Measurements from ENCODE around the gene APOO.
A peak's percentile ranks its signal among the peaks of the same experiment; 100 is the strongest.

Gene APOO

GRCh38 chrX:23788521-23788920 is 119.2 kb downstream of the APOO start:
- peak overlapping the region in 5 of 11 experiments; percentile 19 to 68 (median 54); a peak in 9 of 22 replicates for H3K27ac ChIP-seq

GRCh38 chrX:23787745-23788118 is 120.0 kb downstream of the APOO start:
- Histone ChIP-seq H3K27me3 (no peaks in the 10 kb centered on the region), H3K9ac (peak overlapping the region in 4 of 11 experiments; percentile 10 to 42 (median 39); a peak in 2 of 22 replicates), H4K20me1 (peaks cover 0 to 30% (median 8%) of the 10 kb centered on the region in 11 experiments; a peak in 12 of 22 replicates), H3K9me3 (replicated peaks in 1 of 11) (peaks cover 2 to 25% (median 11%) of the 10 kb centered on the region in 11 experiments; a peak in 18 of 22 replicates), H3K27ac (peak overlapping the region in 4 of 11 experiments; percentile 49 to 68 (median 56); a peak in 8 of 22 replicates), H3K36me3 (peaks cover 0 to 29% (median 21%) of the 10 kb centered on the region in 11 experiments; a peak in 18 of 22 replicates), H3K4me2 (peak overlapping the region in 3 of 11 experiments; percentile 25 to 47 (median 45); a peak in 5 of 22 replicates), H3K4me1 (peaks cover 0 to 54% (median 13%) of the 10 kb centered on the region in 10 experiments; a peak in 16 of 20 replicates), H3K4me3 (no peak overlapping the region)
- no peak for TF ChIP-seq Cebpa-rat (IDR thresholded peaks at IDR 0.05)

More at GRCh38 chrX:23788521-23788920, 119.2 kb downstream of the APOO start:
- Histone ChIP-seq H4K20me1 (peaks cover 0 to 29% (median 8%) of the 10 kb centered on the region in 11 experiments; a peak in 12 of 22 replicates), H3K9ac (peak overlapping the region in 4 of 11 experiments; percentile 10 to 42 (median 39); a peak in 4 of 22 replicates), H3K4me2 (peak overlapping the region in 3 of 11 experiments; percentile 25 to 47 (median 45); a peak in 5 of 22 replicates), H3K9me3 (replicated peaks in 1 of 11) (peaks cover 0 to 17% (median 8%) of the 10 kb centered on the region in 11 experiments; a peak in 12 of 22 replicates), H3K27me3 (no peaks in the 10 kb centered on the region), H3K4me3 (no peak overlapping the region), H3K4me1 (peaks cover 0 to 62% (median 13%) of the 10 kb centered on the region in 10 experiments; a peak in 16 of 20 replicates), H3K36me3 (peaks cover 0 to 28% (median 21%) of the 10 kb centered on the region in 11 experiments; a peak in 18 of 22 replicates)
- TF ChIP-seq Cebpa-rat (IDR thresholded peaks at IDR 0.05), result no peak

GRCh38 chrX:23786268-23786815 is 121.4 kb downstream of the APOO start:
- Histone ChIP-seq H3K27ac (peak overlapping the region in 3 of 11 experiments; percentile 92 to 95 (median 94); a peak in 4 of 22 replicates), H3K4me3 (peak overlapping the region in 4 of 10 experiments; percentile 70 to 79 (median 78); a peak in 6 of 20 replicates), H3K27me3 (no peaks in the 10 kb centered on the region)

GRCh38 chrX:23785580-23785979 is 122.2 kb downstream of the APOO start:
- peak overlapping the region in 6 of 10 experiments; percentile 70 to 79 (median 78); a peak in 12 of 20 replicates for H3K4me3 ChIP-seq
- peaks cover 0 to 29% (median 21%) of the 10 kb centered on the region in 11 experiments; a peak in 18 of 22 replicates for H3K36me3 ChIP-seq
- peak overlapping the region in 5 of 11 experiments; percentile 92 to 96 (median 94); a peak in 9 of 22 replicates for H3K27ac ChIP-seq
- H3K4me1 ChIP-seq, result peaks cover 0 to 73% (median 33%) of the 10 kb centered on the region in 10 experiments; a peak in 17 of 20 replicates
- no peaks in the 10 kb centered on the region for H3K27me3 ChIP-seq
- TF ChIP-seq Cebpa-rat (IDR thresholded peaks at IDR 0.05), result no peak
- H3K4me2 ChIP-seq, result peak overlapping the region in 8 of 11 experiments; percentile 50 to 84 (median 64); a peak in 16 of 22 replicates
- H4K20me1 ChIP-seq, result peaks cover 0 to 30% (median 8%) of the 10 kb centered on the region in 11 experiments; a peak in 12 of 22 replicates
- peak overlapping the region in 5 of 11 experiments; percentile 88 to 98 (median 94); a peak in 9 of 22 replicates for H3K9ac ChIP-seq
- peaks cover 6 to 34% (median 13%) of the 10 kb centered on the region in 11 experiments; a peak in 18 of 22 replicates for H3K9me3 ChIP-seq (replicated peaks in 1 of 11)

More at GRCh38 chrX:23786268-23786815, 121.4 kb downstream of the APOO start:
- H3K9me3 ChIP-seq (replicated peaks in 1 of 11), result peaks cover 6 to 34% (median 13%) of the 10 kb centered on the region in 11 experiments; a peak in 18 of 22 replicates
- H3K4me1 ChIP-seq, result peaks cover 0 to 65% (median 26%) of the 10 kb centered on the region in 10 experiments; a peak in 17 of 20 replicates
- H3K9ac ChIP-seq, result peak overlapping the region in 2 of 11 experiments; percentile 94 to 98; a peak in 4 of 22 replicates
- peak overlapping the region in 4 of 11 experiments; percentile 64 to 84 (median 69); a peak in 6 of 22 replicates for H3K4me2 ChIP-seq
- TF ChIP-seq Cebpa-rat (IDR thresholded peaks at IDR 0.05), result no peak
- H4K20me1 ChIP-seq, result peaks cover 0 to 30% (median 8%) of the 10 kb centered on the region in 11 experiments; a peak in 12 of 22 replicates
- peaks cover 0 to 29% (median 21%) of the 10 kb centered on the region in 11 experiments; a peak in 18 of 22 replicates for H3K36me3 ChIP-seq

- Histone ChIP-seq H3K36me3 (peaks cover 0 to 29% (median 21%) of the 10 kb centered on the region in 11 experiments; a peak in 18 of 22 replicates), H3K9me3 (replicated peaks in 1 of 11) (peaks cover 6 to 34% (median 13%) of the 10 kb centered on the region in 11 experiments; a peak in 18 of 22 replicates), H3K4me3 (peak overlapping the region; percentile 67 to 79 (median 72)), H3K9ac (peak overlapping the region; percentile 84 to 98 (median 89); a peak in 18 of 22 replicates), H3K27ac (peak overlapping the region in 9 of 11 experiments; percentile 84 to 96 (median 93); a peak in 19 of 22 replicates), H4K20me1 (peaks cover 0 to 30% (median 8%) of the 10 kb centered on the region in 11 experiments; a peak in 12 of 22 replicates), H3K4me1 (peaks cover 0 to 68% (median 33%) of the 10 kb centered on the region in 10 experiments; a peak in 17 of 20 replicates), H3K27me3 (no peaks in the 10 kb centered on the region), H3K4me2 (peak overlapping the region; percentile 47 to 84 (median 63); a peak in 21 of 22 replicates)
- peak in 9 of 11 experiments; percentile 16 to 91 (median 69); a peak in 13 of 22 replicates for TF ChIP-seq Cebpa-rat (IDR thresholded peaks at IDR 0.05)
Measured at GRCh38 chrX:23784470-23785331, 123.0 kb downstream of the APOO start.

- peak overlapping the region; percentile 67 to 79 (median 72) for H3K4me3 ChIP-seq
- peak overlapping the region; percentile 78 to 96 (median 92) for H3K27ac ChIP-seq
- H3K9me3 ChIP-seq (replicated peaks in 1 of 11), result peaks cover 6 to 34% (median 13%) of the 10 kb centered on the region in 11 experiments; a peak in 18 of 22 replicates
- peaks cover 0 to 68% (median 35%) of the 10 kb centered on the region in 10 experiments; a peak in 16 of 20 replicates for H3K4me1 ChIP-seq
- H3K4me2 ChIP-seq, result peak overlapping the region; percentile 47 to 84 (median 63)
- no peaks in the 10 kb centered on the region for H3K27me3 ChIP-seq
- peaks cover 0 to 29% (median 21%) of the 10 kb centered on the region in 11 experiments; a peak in 18 of 22 replicates for H3K36me3 ChIP-seq
- peak overlapping the region; percentile 84 to 98 (median 89) for H3K9ac ChIP-seq
- H4K20me1 ChIP-seq, result peaks cover 0 to 30% (median 8%) of the 10 kb centered on the region in 11 experiments; a peak in 12 of 22 replicates
- TF ChIP-seq Cebpa-rat (IDR thresholded peaks at IDR 0.05), result no peak
Measured at GRCh38 chrX:23783589-23784469, 123.9 kb downstream of the APOO start.
